Frontal cortex (tissue), 4 donors: ENCODE results near the gene AMN1. TPM values are rescaled to one million over a fixed set of nuclear protein-coding genes. Genes with fewer than 3 reads are reported as not detected.
A peak's percentile ranks its signal among the peaks of the same experiment; 100 is the strongest.
"Not testable (repeated sequence)": the region's sequence is repeated elsewhere in the genome, so short reads cannot be mapped to it uniquely, and the experiment has no call there.

Source experiments
- DNase-seq, 2 donors: peaks; one replicate each; pipeline ENCODE4 v3.0.0; 2012; ENCODE audit warnings: low spot score in 2 of 2
- FAIRE-seq: peaks from 2 replicates; lab custom pipeline; 2012; peaks lifted over from hg19 to GRCh38; lab: Jason Lieb, UNC
- total RNA-seq: library from RNA; depleted of rRNA; stranded (reverse); fragments of >200 nt; gene quantifications from one replicate; pipeline ENCODE4 v1.2.3, GENCODE V29; 2014
- donor health status: control.
- donor health status: control.
- donor health status: control.

AMN1 gene
- total RNA-seq, 1 donor from 2014 or later, result 77.0 TPM

GRCh38 chr12:31702047-31702446 lies 26.8 kb downstream of the AMN1 start:
- FAIRE-seq (no peak), DNase-seq (no peak)

- not testable (repeated sequence) for DNase-seq, FAIRE-seq
Measured at GRCh38 chr12:31689921-31690320, 38.9 kb downstream of the AMN1 start.

GRCh38 chr12:31687101-31687527 lies 41.7 kb downstream of the AMN1 start:
- DNase-seq, result no peak
- FAIRE-seq, result no peak

GRCh38 chr12:31685801-31686200 lies 43.0 kb downstream of the AMN1 start:
- FAIRE-seq (no peak), DNase-seq (no peak)

- FAIRE-seq, result no peak
- peak in 1 of 2 donors; percentile 27 for DNase-seq
Measured at GRCh38 chr12:31682136-31682962, 46.5 kb downstream of the AMN1 start.

GRCh38 chr12:31672521-31672920 lies 56.3 kb downstream of the AMN1 start:
- no peak for FAIRE-seq
- DNase-seq, result no peak

- not testable (repeated sequence) for DNase-seq, FAIRE-seq
Measured at GRCh38 chr12:31669582-31669981, 59.2 kb downstream of the AMN1 start.

- DNase-seq (no peak), FAIRE-seq (no peak)
Measured at GRCh38 chr12:31669020-31669419, 59.8 kb downstream of the AMN1 start.

GRCh38 chr12:31664038-31664437 lies 64.8 kb downstream of the AMN1 start:
- DNase-seq (no peak), FAIRE-seq (no peak)

- DNase-seq (no peak), FAIRE-seq (no peak)
Measured at GRCh38 chr12:31663576-31663975, 65.2 kb downstream of the AMN1 start.

GRCh38 chr12:31662176-31662849 lies 66.5 kb downstream of the AMN1 start:
- FAIRE-seq, result no peak
- no peak for DNase-seq

GRCh38 chr12:31659087-31659942 lies 69.5 kb downstream of the AMN1 start, which contains the start of gene ETFBKMT:
Gene ETFBKMT (plus strand): TSS chr12:31659688. CDS start chr12:31661954, 2,266 bp downstream.
- FAIRE-seq, result no peak

GRCh38 chr12:31658471-31659086 lies 70.2 kb downstream of the AMN1 start:
- DNase-seq, result no peak
- no peak for FAIRE-seq

More at GRCh38 chr12:31659087-31659942, 69.5 kb downstream of the AMN1 start, which contains the start of gene ETFBKMT:
- DNase-seq, result peak; percentile 74 to 77

GRCh38 chr12:31655792-31656191 lies 73.0 kb downstream of the AMN1 start:
- DNase-seq, result no peak
- FAIRE-seq, result no peak

GRCh38 chr12:31655208-31655607 lies 73.6 kb downstream of the AMN1 start:
- FAIRE-seq, result no peak
- no peak for DNase-seq

- FAIRE-seq (no peak), DNase-seq (no peak)
Measured at GRCh38 chr12:31651893-31652521, 76.8 kb downstream of the AMN1 start.

- FAIRE-seq (no peak), DNase-seq (no peak)
Measured at GRCh38 chr12:31650918-31651317, 77.9 kb downstream of the AMN1 start.

GRCh38 chr12:31647086-31647491 lies 81.7 kb downstream of the AMN1 start:
- DNase-seq, result no peak
- no peak for FAIRE-seq

GRCh38 chr12:31645924-31646323 lies 82.9 kb downstream of the AMN1 start:
- DNase-seq, result no peak
- FAIRE-seq, result no peak
